ENCODE data around the gene GGT7. TPM values are rescaled to one million over a fixed set of nuclear protein-coding genes. Genes with fewer than 3 reads are reported as not detected.

The GGT7 gene
- total RNA-seq, 1 experiment from 2014 or later, result 27.7 TPM

GRCh38 chr20:34894723-34895122, 22.1 kb upstream of the GGT7 start (continued):
- TF ChIP-seq USF2 (CRISPR knock-in tag; IDR thresholded peaks at IDR 0.05) (no peak), E2F1 (CRISPR knock-in tag; IDR thresholded peaks at IDR 0.05) (no peak)

- no peak overlapping the region for H3K27ac Mint-ChIP-seq
- H3K4me1 Mint-ChIP-seq, result no peaks in the 10 kb centered on the region
- DNase-seq (ENCODE audit: low spot score) (no peak), ATAC-seq (no peak)
- H3K4me3 Mint-ChIP-seq, result no peak overlapping the region
- no peak for TF ChIP-seq SMAD4 (CRISPR knock-in tag; IDR thresholded peaks at IDR 0.05)
- TF ChIP-seq MLX (CRISPR knock-in tag; IDR thresholded peaks at IDR 0.05), result no peak
- TF ChIP-seq E2F5 (CRISPR knock-in tag; IDR thresholded peaks at IDR 0.05), result no peak
- no peak for TF ChIP-seq ZSCAN18 (CRISPR knock-in tag; IDR thresholded peaks at IDR 0.05)
- CTCF ChIA-PET, result no interaction called here
- H3K36me3 Mint-ChIP-seq, result peaks cover 4% of the 10 kb centered on the region
- H3K9me3 Mint-ChIP-seq, result peaks cover 3% of the 10 kb centered on the region
- no peaks in the 10 kb centered on the region for H3K27me3 Mint-ChIP-seq (ENCODE audit: low read depth)
- POLR2A ChIA-PET, result interaction anchor here (0.6 kb wide), 1 partner anchor 13 kb away, joined by 3 read pairs; no protein-coding TSS in a partner anchor
These were observed 20.0 kb upstream of the GGT7 start for GRCh38 chr20:34892671-34893070.

GRCh38 chr20:34891166-34892062, 18.8 kb upstream of the GGT7 start:
- ATAC-seq, result no peak
- TF ChIP-seq PREB (CRISPR knock-in tag; IDR thresholded peaks at IDR 0.05; ENCODE audit: borderline replicate concordance) (no peak), ZNF317 (CRISPR knock-in tag; IDR thresholded peaks at IDR 0.05; ENCODE audit: borderline replicate concordance, low read depth) (no peak), ZNF425 (CRISPR knock-in tag; conservative IDR thresholded peaks at IDR 0.05) (no peak), ATF2 (CRISPR knock-in tag; IDR thresholded peaks at IDR 0.05; ENCODE audit: borderline replicate concordance, low read depth) (no peak), ATF3 (CRISPR knock-in tag; conservative IDR thresholded peaks at IDR 0.05) (no peak), TEAD4 (CRISPR knock-in tag; IDR thresholded peaks at IDR 0.05) (no peak), USF2 (CRISPR knock-in tag; IDR thresholded peaks at IDR 0.05) (no peak), SP1 (CRISPR knock-in tag; conservative IDR thresholded peaks at IDR 0.05) (no peak)
- Mint-ChIP-seq H3K4me3 (no peak overlapping the region), H3K27ac (no peak overlapping the region), H3K27me3 (ENCODE audit: low read depth) (no peaks in the 10 kb centered on the region), H3K4me1 (no peaks in the 10 kb centered on the region), H3K9me3 (no peaks in the 10 kb centered on the region), H3K36me3 (no peaks in the 10 kb centered on the region)
- POLR2A ChIA-PET, result no interaction called here
- CTCF ChIA-PET, result interaction anchor here (0.6 kb wide), 1 partner anchor 61 kb away, joined by 3 read pairs; no protein-coding TSS in a partner anchor
- DNase-seq (ENCODE audit: low spot score), result no peak
